Measurements from ENCODE around the gene SETD6.

- TF ChIP-seq CTCF (IDR thresholded peaks at IDR 0.05) (no peak), POLR2A (IDR thresholded peaks at IDR 0.05) (no peak)
Measured at GRCh38 chr16:58474296-58474695, 41.0 kb upstream of the SETD6 start.

All from esophagus squamous epithelium (tissue), 4 donors.